ES-I3 (cell line): ENCODE measurements around the gene NAV3.

ENCODE experiments used
- H3K36me3 ChIP-seq: 2 replicates; pipeline ENCODE4 v1.6.1; 2013; ENCODE audit warnings: mild to moderate bottlenecking, low read length, control low read depth, moderate library complexity; ENCODE audit not compliant: insufficient read depth
- H3K4me1 ChIP-seq: 2 replicates; pipeline ENCODE4 v1.6.1; 2013; ENCODE audit warnings: mild to moderate bottlenecking, control low read depth, low read length; ENCODE audit not compliant: insufficient read depth
- H3K9ac ChIP-seq: 2 replicates; pipeline ENCODE4 v1.6.1; 2013; ENCODE audit warnings: low read depth, mild to moderate bottlenecking, low read length, moderate library complexity
- H3K9me3 ChIP-seq: 2 replicates; pipeline ENCODE4 v1.6.1; 2013; ENCODE audit warnings: mild to moderate bottlenecking, low read length, moderate library complexity; ENCODE audit not compliant: control insufficient read depth, insufficient read depth

The NAV3 gene

GRCh38 chr12:77818351-77818750 is 12.3 kb upstream of the NAV3 start:
- H3K9me3 ChIP-seq = no peaks in the 10 kb centered on the region
- no peak overlapping the region for H3K9ac ChIP-seq
- H3K36me3 ChIP-seq = no peaks in the 10 kb centered on the region
- no peaks in the 10 kb centered on the region for H3K4me1 ChIP-seq

- H3K9me3 ChIP-seq = no peaks in the 10 kb centered on the region
- no peaks in the 10 kb centered on the region for H3K4me1 ChIP-seq
- no peaks in the 10 kb centered on the region for H3K36me3 ChIP-seq
- no peak overlapping the region for H3K9ac ChIP-seq
Observed at GRCh38 chr12:77821699-77822203, 8.9 kb upstream of the NAV3 start.

GRCh38 chr12:77833329-77833728 is 2.6 kb downstream of the NAV3 start:
- H3K9me3 ChIP-seq = no peaks in the 10 kb centered on the region
- no peaks in the 10 kb centered on the region for H3K36me3 ChIP-seq
- no peaks in the 10 kb centered on the region for H3K4me1 ChIP-seq
- no peak overlapping the region for H3K9ac ChIP-seq

GRCh38 chr12:77834618-77835017 is 3.9 kb downstream of the NAV3 start:
- no peaks in the 10 kb centered on the region for H3K4me1 ChIP-seq
- no peak overlapping the region for H3K9ac ChIP-seq
- H3K9me3 ChIP-seq = no peaks in the 10 kb centered on the region
- no peaks in the 10 kb centered on the region for H3K36me3 ChIP-seq

- Histone ChIP-seq H3K36me3 (no peaks in the 10 kb centered on the region), H3K9me3 (no peaks in the 10 kb centered on the region), H3K4me1 (no peaks in the 10 kb centered on the region), H3K9ac (no peak overlapping the region)
Observed at GRCh38 chr12:77835969-77836368, 5.3 kb downstream of the NAV3 start.

- no peaks in the 10 kb centered on the region for H3K4me1 ChIP-seq
- no peaks in the 10 kb centered on the region for H3K36me3 ChIP-seq
- no peaks in the 10 kb centered on the region for H3K9me3 ChIP-seq
- no peak overlapping the region for H3K9ac ChIP-seq
Observed at GRCh38 chr12:77837876-77838291, 7.2 kb downstream of the NAV3 start.

- Histone ChIP-seq H3K36me3 (no peaks in the 10 kb centered on the region), H3K9me3 (no peaks in the 10 kb centered on the region), H3K4me1 (no peaks in the 10 kb centered on the region), H3K9ac (no peak overlapping the region)
Observed at GRCh38 chr12:77841521-77841920, 10.8 kb downstream of the NAV3 start.

- H3K36me3 ChIP-seq = no peaks in the 10 kb centered on the region
- H3K4me1 ChIP-seq = no peaks in the 10 kb centered on the region
- no peak overlapping the region for H3K9ac ChIP-seq
- no peaks in the 10 kb centered on the region for H3K9me3 ChIP-seq
Observed at GRCh38 chr12:77842430-77842829, 11.7 kb downstream of the NAV3 start.

- no peaks in the 10 kb centered on the region for H3K4me1 ChIP-seq
- no peaks in the 10 kb centered on the region for H3K9me3 ChIP-seq
- no peaks in the 10 kb centered on the region for H3K36me3 ChIP-seq
- H3K9ac ChIP-seq = no peak overlapping the region
Observed at GRCh38 chr12:77845831-77846230, 15.1 kb downstream of the NAV3 start.

- H3K9ac ChIP-seq = no peak overlapping the region
- no peaks in the 10 kb centered on the region for H3K9me3 ChIP-seq
- no peaks in the 10 kb centered on the region for H3K4me1 ChIP-seq
- no peaks in the 10 kb centered on the region for H3K36me3 ChIP-seq
Observed at GRCh38 chr12:77847060-77847541, 16.4 kb downstream of the NAV3 start.

GRCh38 chr12:77847680-77848431 is 17.2 kb downstream of the NAV3 start:
- Histone ChIP-seq H3K36me3 (no peaks in the 10 kb centered on the region), H3K9me3 (no peaks in the 10 kb centered on the region), H3K4me1 (no peaks in the 10 kb centered on the region), H3K9ac (no peak overlapping the region)

GRCh38 chr12:77850129-77850528 is 19.4 kb downstream of the NAV3 start:
- no peaks in the 10 kb centered on the region for H3K9me3 ChIP-seq
- H3K9ac ChIP-seq = no peak overlapping the region
- H3K36me3 ChIP-seq = no peaks in the 10 kb centered on the region
- no peaks in the 10 kb centered on the region for H3K4me1 ChIP-seq

- H3K36me3 ChIP-seq = no peaks in the 10 kb centered on the region
- H3K9me3 ChIP-seq = no peaks in the 10 kb centered on the region
- no peak overlapping the region for H3K9ac ChIP-seq
- H3K4me1 ChIP-seq = no peaks in the 10 kb centered on the region
Observed at GRCh38 chr12:77850698-77851097, 20.0 kb downstream of the NAV3 start.

- Histone ChIP-seq H3K9me3 (no peaks in the 10 kb centered on the region), H3K4me1 (no peaks in the 10 kb centered on the region; the same call in 1 of the 2 replicates), H3K9ac (no peak overlapping the region), H3K36me3 (no peaks in the 10 kb centered on the region)
Observed at GRCh38 chr12:77855548-77855947, 24.9 kb downstream of the NAV3 start.

GRCh38 chr12:77861317-77861716 is 30.6 kb downstream of the NAV3 start:
- Histone ChIP-seq H3K9me3 (no peaks in the 10 kb centered on the region), H3K9ac (no peak overlapping the region), H3K4me1 (no peaks in the 10 kb centered on the region; the same call in 1 of the 2 replicates)

More at GRCh38 chr12:77861317-77861716, 30.6 kb downstream of the NAV3 start:
- no peaks in the 10 kb centered on the region for H3K36me3 ChIP-seq
